ENCODE results near the gene GTF2H4.

GRCh38 chr6:30926644-30927043 lies 18.6 kb downstream of the GTF2H4 start:
- TF ChIP-seq EZH2phosphoT487 (IDR thresholded peaks at IDR 0.05; ENCODE audit: borderline replicate concordance), result no peak
- no peak for TF ChIP-seq CTCF (conservative IDR thresholded peaks at IDR 0.05; ENCODE audit: low read length)

All from Loucy (cell line).